PC-3 (cell line): ENCODE data around the gene CCDC126. TPM values are rescaled to one million over a fixed set of nuclear protein-coding genes. Genes with fewer than 3 reads are reported as not detected.

Experiments
- ATAC-seq: fragments of 200-7000 bp; cut with Tn5 transposase; 2 replicates; pipeline ENCODE4 v1.9.1; 2020; ENCODE audit warnings: mild to moderate bottlenecking, moderate library complexity
- BruUV-seq: library from RNA; stranded (reverse); fragments of 400-500 nt; replicated peaks from 2 replicates; lab custom pipeline; 2021; lab: Mats Ljungman, UMichigan
- CTCF ChIA-PET: fragments of 300-600 bp; sonication (Branson Sonifier 250); formaldehyde crosslinking; loops from one replicate; lab custom pipeline; 2022; ENCODE audit warnings: antibody characterized with exemption; lab: Charles Lee
- POLR2A ChIA-PET: fragments of 300-600 bp; sonication (Branson Sonifier 250); formaldehyde crosslinking; loops from one replicate; lab custom pipeline; 2022; ENCODE audit warnings: antibody characterized with exemption; ENCODE audit not compliant: unreplicated experiment; lab: Charles Lee
- DNase-seq: peaks from one replicate; pipeline ENCODE4 v3.0.0-alpha.2; 2015
- H2AFZ ChIP-seq: fragments of 300-600 bp; sonication (generic); 2 replicates; pipeline ENCODE4 v1.6.0; 2016; ENCODE audit warnings: antibody characterized with exemption, low read length
- H3F3A ChIP-seq: fragments of 300-600 bp; sonication (generic); one replicate; pipeline ENCODE4 v1.6.0; 2017; ENCODE audit warnings: antibody characterized with exemption, low read length, control low read depth, mild to moderate bottlenecking; ENCODE audit not compliant: unreplicated experiment
- H3K27ac ChIP-seq: fragments of 300-600 bp; sonication (generic); 2 replicates; pipeline ENCODE4 v1.5.1; 2016; ENCODE audit warnings: mild to moderate bottlenecking, low read length
- H3K27me3 ChIP-seq: fragments of 300-600 bp; sonication (generic); 2 replicates; pipeline ENCODE4 v1.6.1; 2016; ENCODE audit warnings: low read length, mixed read lengths
- H3K36me3 ChIP-seq: fragments of 300-600 bp; sonication (generic); 2 replicates; pipeline ENCODE4 v1.6.1; 2016; ENCODE audit warnings: low read depth, mixed run types, low read length, mixed read lengths
- H3K4me1 ChIP-seq: fragments of 300-600 bp; sonication (generic); 2 replicates; pipeline ENCODE4 v1.5.1; 2016; ENCODE audit warnings: low read length; ENCODE audit not compliant: insufficient read depth
- H3K4me2 ChIP-seq: fragments of 300-600 bp; sonication (generic); 2 replicates; pipeline ENCODE4 v1.6.0; 2016; ENCODE audit warnings: low read length
- H3K4me3 ChIP-seq: fragments of 300-600 bp; sonication (generic); 2 replicates; pipeline ENCODE4 v1.5.1; 2016; ENCODE audit warnings: mild to moderate bottlenecking, low read length, mixed read lengths
- H3K79me2 ChIP-seq: fragments of 300-600 bp; sonication (generic); 2 replicates; pipeline ENCODE4 v1.6.1; 2017; ENCODE audit warnings: low read length, mixed read lengths
- H3K9ac ChIP-seq: fragments of 300-600 bp; sonication (generic); 2 replicates; pipeline ENCODE4 v1.6.0; 2016; ENCODE audit warnings: mild to moderate bottlenecking, low read length
- H3K9me2 ChIP-seq: fragments of 300-600 bp; sonication (generic); replicated peaks from 2 replicates; pipeline ENCODE4 v1.6.1; 2016; ENCODE audit warnings: mixed run types, low read length, mixed read lengths
- H3K9me3 ChIP-seq: fragments of 300-600 bp; sonication (generic); 2 replicates; pipeline ENCODE4 v1.6.1; 2016; ENCODE audit warnings: low read length, mixed read lengths
- H4K20me1 ChIP-seq: fragments of 300-600 bp; sonication (generic); 2 replicates; pipeline ENCODE4 v1.6.1; 2016; ENCODE audit warnings: low read length, mixed read lengths
- CTCF ChIP-seq: fragments of 300-600 bp; sonication (generic); conservative IDR thresholded peaks from 2 replicates; pipeline ENCODE4 v1.5.1; 2017; ENCODE audit warnings: antibody characterized with exemption, low read depth, mild to moderate bottlenecking, low read length
- EZH2 ChIP-seq: fragments of 300-600 bp; sonication (generic); IDR thresholded peaks from one replicate; pipeline ENCODE4 v1.6.1; 2017; ENCODE audit warnings: antibody characterized with exemption, mild to moderate bottlenecking, low read length; ENCODE audit not compliant: unreplicated experiment
- EZH2phosphoT487 ChIP-seq: fragments of 300-600 bp; sonication (generic); IDR thresholded peaks from 2 replicates; pipeline ENCODE4 v1.6.1; 2018; ENCODE audit warnings: mild to moderate bottlenecking, antibody characterized with exemption, low read length, borderline replicate concordance
- intact Hi-C: fragments of 100-400 bp; cut with micrococcal nuclease; formaldehyde crosslinking; loops from 2 replicates; pipeline ENCODE4 v1.9.0; 2023
- total RNA-seq: library from RNA; depleted of rRNA; stranded (reverse); fragments of >200 nt; gene quantifications from 2 replicates; pipeline ENCODE4 v1.2.3, GENCODE V29; 2014

CCDC126 gene
- total RNA-seq, 1 experiment from 2014 or later, result 3.2 TPM

GRCh38 chr7:23645822-23646221 lies 48.6 kb downstream of the CCDC126 start:
- no peaks in the 10 kb centered on the region for H4K20me1 ChIP-seq
- H3F3A ChIP-seq, result no peaks in the 10 kb centered on the region
- no peaks in the 10 kb centered on the region for H3K36me3 ChIP-seq
- ATAC-seq (no peak), DNase-seq (no peak)
- ChIA-PET POLR2A (no interaction called here), CTCF (no interaction called here)
- no peaks in the 10 kb centered on the region for H3K9me2 ChIP-seq
- H3K79me2 ChIP-seq, result no peaks in the 10 kb centered on the region
- no peak for TF ChIP-seq EZH2
- TF ChIP-seq CTCF, result no peak
- TF ChIP-seq EZH2phosphoT487, result no peak
- no peak overlapping the region for H3K9ac ChIP-seq
- BruUV-seq, result no TSS peak
- no peak overlapping the region for H3K27ac ChIP-seq
- no peak overlapping the region for H3K4me2 ChIP-seq
- intact Hi-C loops, result no loop called here
- no peaks in the 10 kb centered on the region for H3K4me1 ChIP-seq
- H3K27me3 ChIP-seq, result no peaks in the 10 kb centered on the region
- no peak overlapping the region for H2AFZ ChIP-seq
- H3K9me3 ChIP-seq, result no peaks in the 10 kb centered on the region
- H3K4me3 ChIP-seq, result no peak overlapping the region

GRCh38 chr7:23653942-23654341 lies 56.8 kb downstream of the CCDC126 start:
- Histone ChIP-seq H3K4me1 (no peaks in the 10 kb centered on the region), H2AFZ (no peak overlapping the region), H3K9me3 (peaks cover 13% of the 10 kb centered on the region; the same call in 1 of the 2 replicates), H3K9me2 (no peaks in the 10 kb centered on the region), H3K9ac (no peak overlapping the region), H4K20me1 (no peaks in the 10 kb centered on the region), H3K4me3 (no peak overlapping the region), H3K27me3 (no peaks in the 10 kb centered on the region), H3K4me2 (no peak overlapping the region), H3K79me2 (no peaks in the 10 kb centered on the region), H3K36me3 (no peaks in the 10 kb centered on the region; the same call in 1 of the 2 replicates), H3F3A (no peaks in the 10 kb centered on the region), H3K27ac (no peak overlapping the region)
- intact Hi-C loops, result loop anchor here (5.0 kb wide), 1 partner anchor 58 kb away; the partner anchor contains the start of gene STK31
- ATAC-seq, result no peak
- ChIA-PET CTCF (no interaction called here), POLR2A (no interaction called here)
- DNase-seq, result no peak
- BruUV-seq, result no TSS peak
- TF ChIP-seq EZH2 (no peak), CTCF (no peak), EZH2phosphoT487 (no peak)

- Histone ChIP-seq H3K9me3 (peaks cover 13% of the 10 kb centered on the region; the same call in 1 of the 2 replicates), H3K9ac (no peak overlapping the region), H3K4me1 (no peaks in the 10 kb centered on the region), H3F3A (no peaks in the 10 kb centered on the region), H3K9me2 (no peaks in the 10 kb centered on the region), H3K27me3 (no peaks in the 10 kb centered on the region), H3K4me3 (no peak overlapping the region), H3K36me3 (no peaks in the 10 kb centered on the region; the same call in 1 of the 2 replicates), H3K4me2 (no peak overlapping the region), H3K79me2 (no peaks in the 10 kb centered on the region), H4K20me1 (no peaks in the 10 kb centered on the region), H3K27ac (no peak overlapping the region), H2AFZ (no peak overlapping the region)
- CTCF ChIA-PET, result no interaction called here
- DNase-seq, result peak; percentile 9
- ATAC-seq, result no peak
- POLR2A ChIA-PET, result no interaction called here
- TF ChIP-seq EZH2phosphoT487 (no peak), EZH2 (no peak), CTCF (peak; percentile 42; the same call in 1 of the 2 replicates)
- intact Hi-C loops, result loop anchor here (5.0 kb wide), 1 partner anchor 58 kb away; the partner anchor contains the start of gene STK31
- BruUV-seq, result no TSS peak
Observed at GRCh38 chr7:23654508-23654907, 57.3 kb downstream of the CCDC126 start.
